Measurements from ENCODE around the gene GTF3C2. TPM values are rescaled to one million over a fixed set of nuclear protein-coding genes. Genes with fewer than 3 reads are reported as not detected.

GTF3C2 gene
- total RNA-seq, 1 experiment from 2014 or later, result 109 TPM

DNA sequence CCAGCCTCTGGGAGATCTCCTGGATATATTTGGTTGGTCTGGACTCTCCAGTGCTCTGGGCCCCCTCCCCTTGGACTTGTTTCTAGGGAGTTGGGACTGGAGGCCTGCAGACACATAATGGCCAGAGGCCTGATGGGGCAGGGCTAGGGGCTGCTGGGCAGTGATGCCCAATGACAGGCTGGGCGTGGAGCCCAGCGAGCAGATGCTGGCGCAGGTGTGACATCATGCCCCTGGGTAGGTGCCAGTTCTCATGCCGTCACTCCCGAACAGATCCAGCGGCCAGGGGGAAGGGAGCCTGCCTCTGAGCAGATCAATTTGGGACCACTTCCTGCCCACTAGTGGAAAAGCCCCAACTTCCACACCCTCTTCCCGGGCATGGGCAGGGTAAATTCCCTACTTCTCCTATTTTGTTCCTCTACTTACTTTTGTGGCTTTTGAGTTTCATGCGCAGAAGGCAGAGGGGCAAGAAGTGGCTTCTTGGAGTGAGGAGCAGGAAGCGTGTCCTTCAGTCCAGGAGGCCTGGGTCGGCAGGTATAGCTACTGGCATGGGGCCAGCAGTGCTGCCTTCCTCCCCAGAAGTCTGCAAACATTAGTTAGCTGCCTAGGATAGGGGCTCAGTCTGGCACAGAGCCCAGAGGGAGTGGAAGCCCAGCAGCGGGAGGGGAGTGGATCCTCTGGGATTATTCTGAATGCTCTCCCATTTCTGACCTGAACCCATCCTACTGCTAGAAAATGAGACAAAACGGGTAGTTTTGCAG is 39.7 kb downstream of the GTF3C2 start:
- Histone ChIP-seq H3K79me1 (ENCODE audit: insufficient read depth, low read depth, low read length, poor library complexity, severe bottlenecking) (no peaks in the 10 kb centered on the region), H3K9ac (ENCODE audit: extremely low read depth, insufficient read length, low read length) (no peak overlapping the region), H2BK15ac (ENCODE audit: low read depth, low read length) (no peak overlapping the region), H3K4ac (ENCODE audit: low read depth, low read length) (no peak overlapping the region), H4K20me1 (ENCODE audit: control insufficient read depth, insufficient read depth, insufficient read length) (no peaks in the 10 kb centered on the region), H3K56ac (ENCODE audit: insufficient read length, low read depth, low read length) (no peak overlapping the region), H3K14ac (ENCODE audit: insufficient read depth, low read length) (no peak overlapping the region), H3K9me3 (ENCODE audit: control insufficient read depth, low read depth, low read length) (no peaks in the 10 kb centered on the region), H2BK12ac (ENCODE audit: insufficient read length, low read depth, low read length) (no peak overlapping the region), H2BK5ac (ENCODE audit: insufficient read length, low read length) (no peak overlapping the region), H2BK120ac (ENCODE audit: low read depth, low read length, poor library complexity, severe bottlenecking) (no peak overlapping the region), H3K23me2 (ENCODE audit: insufficient read length, low read depth, low read length, poor library complexity, severe bottlenecking) (no peaks in the 10 kb centered on the region), H4K91ac (ENCODE audit: insufficient read length, low read depth, low read length) (no peak overlapping the region), H4K8ac (replicated peaks; ENCODE audit: insufficient read length, low read depth, low read length) (no peak overlapping the region), H3T11ph (ENCODE audit: low read length) (no peak overlapping the region), H2AFZ (ENCODE audit: low read length) (no peak overlapping the region), H3K18ac (ENCODE audit: insufficient read length, low read depth, low read length) (no peak overlapping the region), H3K23ac (ENCODE audit: insufficient read length, low read depth, low read length) (no peak overlapping the region), H3K79me2 (ENCODE audit: insufficient read depth, low read length) (no peaks in the 10 kb centered on the region), H3K27me3 (ENCODE audit: insufficient read depth, low read length) (no peaks in the 10 kb centered on the region), H2AK5ac (ENCODE audit: insufficient read length, low read length) (no peak overlapping the region), H3K4me2 (ENCODE audit: insufficient read depth, insufficient read length, low read length) (no peak overlapping the region), H4K5ac (ENCODE audit: insufficient read length, low read depth, low read length) (no peak overlapping the region), H3K27ac (ENCODE audit: insufficient read length, low read depth, low read length) (no peak overlapping the region), H2BK20ac (ENCODE audit: low read depth, low read length, poor library complexity, severe bottlenecking) (no peak overlapping the region), H3K4me1 (ENCODE audit: insufficient read depth, low read length) (peaks cover 6% of the 10 kb centered on the region; the same call in 1 of the 2 replicates)
- Mint-ChIP-seq H3K4me1 (peaks cover 9 to 15% of the 10 kb centered on the region in 2 experiments; a peak in 3 of 4 replicates), H3K36me3 (ENCODE audit: insufficient read depth in 1 of 3, low read depth in 3 of 3) (peaks cover 0 to 2% (median 0%) of the 10 kb centered on the region in 3 experiments; a peak in 2 of 7 replicates), H3K4me3 (no peak overlapping the region), H3K27me3 (ENCODE audit: low read depth) (no peaks in the 10 kb centered on the region; the same call in none of the 2 replicates), H3K9me3 (no peaks in the 10 kb centered on the region), H3K27ac (no peak overlapping the region)
- TF ChIP-seq, protein P1, sequence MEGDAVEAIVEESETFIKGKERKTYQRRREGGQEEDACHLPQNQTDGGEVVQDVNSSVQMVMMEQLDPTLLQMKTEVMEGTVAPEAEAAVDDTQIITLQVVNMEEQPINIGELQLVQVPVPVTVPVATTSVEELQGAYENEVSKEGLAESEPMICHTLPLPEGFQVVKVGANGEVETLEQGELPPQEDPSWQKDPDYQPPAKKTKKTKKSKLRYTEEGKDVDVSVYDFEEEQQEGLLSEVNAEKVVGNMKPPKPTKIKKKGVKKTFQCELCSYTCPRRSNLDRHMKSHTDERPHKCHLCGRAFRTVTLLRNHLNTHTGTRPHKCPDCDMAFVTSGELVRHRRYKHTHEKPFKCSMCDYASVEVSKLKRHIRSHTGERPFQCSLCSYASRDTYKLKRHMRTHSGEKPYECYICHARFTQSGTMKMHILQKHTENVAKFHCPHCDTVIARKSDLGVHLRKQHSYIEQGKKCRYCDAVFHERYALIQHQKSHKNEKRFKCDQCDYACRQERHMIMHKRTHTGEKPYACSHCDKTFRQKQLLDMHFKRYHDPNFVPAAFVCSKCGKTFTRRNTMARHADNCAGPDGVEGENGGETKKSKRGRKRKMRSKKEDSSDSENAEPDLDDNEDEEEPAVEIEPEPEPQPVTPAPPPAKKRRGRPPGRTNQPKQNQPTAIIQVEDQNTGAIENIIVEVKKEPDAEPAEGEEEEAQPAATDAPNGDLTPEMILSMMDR (conservative IDR thresholded peaks at IDR 0.05), result no peak
- no peak for DNase-seq
- WGBS (ENCODE audit: extremely low coverage, insufficient read length, low lambda C conversion rate), result no CpG with 5 or more reads among the region's 12 CpGs
